ENCODE measurements around the gene EPHB2. TPM values are rescaled to one million over a fixed set of nuclear protein-coding genes. Genes with fewer than 3 reads are reported as not detected.

Gene EPHB2
- total and polyA plus RNA-seq, 2 donors (not counting 1 experiment from before 2014, with no cell fraction given), result 0.07 to 0.39 TPM

DNA sequence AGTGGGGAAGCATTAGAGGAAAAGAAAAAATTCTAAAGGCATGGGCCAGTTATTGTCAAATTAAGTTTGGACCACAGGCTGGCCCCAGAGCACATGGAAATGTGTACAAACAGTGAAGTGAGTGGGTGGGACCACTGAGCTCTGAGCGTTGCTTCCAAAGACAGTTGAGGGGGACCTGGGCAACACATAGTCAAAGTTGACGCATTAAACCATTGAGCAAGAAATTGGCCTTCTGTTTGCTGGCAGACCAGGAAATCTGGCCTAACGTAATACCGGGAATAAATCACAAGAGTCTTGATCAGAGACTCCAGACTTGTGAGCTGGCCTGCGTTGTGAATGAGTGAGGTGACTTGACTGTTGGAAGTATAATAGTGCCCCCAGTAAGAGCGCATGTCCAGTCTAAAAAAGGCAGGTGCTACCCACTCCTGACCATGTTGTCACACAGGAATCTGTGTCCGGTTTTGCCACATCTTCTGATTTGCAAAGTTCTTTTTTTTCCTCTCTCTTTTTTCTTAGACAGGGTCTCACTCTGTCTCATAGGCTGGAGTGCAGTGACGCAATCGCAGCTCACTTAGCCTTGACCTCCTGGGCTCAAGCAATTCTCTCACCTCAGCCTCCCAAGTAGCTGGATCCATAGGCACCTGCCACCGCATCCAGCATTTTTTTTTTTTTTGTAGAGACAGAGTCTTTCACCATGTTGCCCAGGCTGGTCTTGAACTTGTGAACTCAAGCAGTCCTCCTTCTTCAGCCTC lies 10.7 kb downstream of the EPHB2 start:
- H3K27ac Mint-ChIP-seq, result no peak overlapping the region
- no peaks in the 10 kb centered on the region for H3K9me3 Mint-ChIP-seq (ENCODE audit: insufficient read depth)
- no peak overlapping the region for H3K4me3 Mint-ChIP-seq
- ChIA-PET CTCF (interaction anchor here (0.7 kb wide), 1 partner anchor 14 kb away, joined by 3 read pairs; no protein-coding TSS in a partner anchor), POLR2A (no interaction called here)
- H3K9me3 ChIP-seq (ENCODE audit: control extremely low read depth in 1 of 3, control insufficient read depth in 2 of 3, insufficient read depth in 1 of 3, low read length in 2 of 3), result no peaks in the 10 kb centered on the region
- no peaks in the 10 kb centered on the region for H3K4me1 Mint-ChIP-seq
- H2AFZ ChIP-seq (ENCODE audit: insufficient read depth, low read depth, low read length, poor library complexity, severe bottlenecking), result no peak overlapping the region
- H3K27ac ChIP-seq (ENCODE audit: low read length in 2 of 2), result no peak overlapping the region
- H3K4me2 ChIP-seq (replicated peaks; ENCODE audit: low read depth, low read length, poor library complexity, severe bottlenecking), result no peak overlapping the region
- no peaks in the 10 kb centered on the region for H3K4me1 ChIP-seq (ENCODE audit: control insufficient read depth in 2 of 2, insufficient read depth in 2 of 2, low read length in 2 of 2)
- DNase-seq (no peak), ATAC-seq (ENCODE audit: low read depth) (no peak)
- no peaks in the 10 kb centered on the region for H3K79me2 ChIP-seq (ENCODE audit: control insufficient read depth, insufficient read depth, low read length)
- H3K27me3 ChIP-seq (replicated peaks in 1 of 4; ENCODE audit: control extremely low read depth in 1 of 4, control insufficient read depth in 3 of 4, insufficient read depth in 4 of 4, low read length in 3 of 4), result peaks cover 0 to 2% (median 0%) of the 10 kb centered on the region in 4 experiments
- no peaks in the 10 kb centered on the region for H3K36me3 ChIP-seq (replicated peaks in 1 of 2; ENCODE audit: control extremely low read depth in 1 of 2, control insufficient read depth in 1 of 2, extremely low read depth in 1 of 2, insufficient read depth in 2 of 2, low read length in 1 of 2)
- TF ChIP-seq EZH2 (IDR thresholded peaks at IDR 0.05; ENCODE audit: borderline replicate concordance, insufficient read depth, low read depth, low read length, poor library complexity, severe bottlenecking), result no peak
- TF ChIP-seq, protein P1, sequence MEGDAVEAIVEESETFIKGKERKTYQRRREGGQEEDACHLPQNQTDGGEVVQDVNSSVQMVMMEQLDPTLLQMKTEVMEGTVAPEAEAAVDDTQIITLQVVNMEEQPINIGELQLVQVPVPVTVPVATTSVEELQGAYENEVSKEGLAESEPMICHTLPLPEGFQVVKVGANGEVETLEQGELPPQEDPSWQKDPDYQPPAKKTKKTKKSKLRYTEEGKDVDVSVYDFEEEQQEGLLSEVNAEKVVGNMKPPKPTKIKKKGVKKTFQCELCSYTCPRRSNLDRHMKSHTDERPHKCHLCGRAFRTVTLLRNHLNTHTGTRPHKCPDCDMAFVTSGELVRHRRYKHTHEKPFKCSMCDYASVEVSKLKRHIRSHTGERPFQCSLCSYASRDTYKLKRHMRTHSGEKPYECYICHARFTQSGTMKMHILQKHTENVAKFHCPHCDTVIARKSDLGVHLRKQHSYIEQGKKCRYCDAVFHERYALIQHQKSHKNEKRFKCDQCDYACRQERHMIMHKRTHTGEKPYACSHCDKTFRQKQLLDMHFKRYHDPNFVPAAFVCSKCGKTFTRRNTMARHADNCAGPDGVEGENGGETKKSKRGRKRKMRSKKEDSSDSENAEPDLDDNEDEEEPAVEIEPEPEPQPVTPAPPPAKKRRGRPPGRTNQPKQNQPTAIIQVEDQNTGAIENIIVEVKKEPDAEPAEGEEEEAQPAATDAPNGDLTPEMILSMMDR (IDR thresholded peaks at IDR 0.05), result no peak
- H3K27me3 Mint-ChIP-seq, result peaks cover 33% of the 10 kb centered on the region
- no peak overlapping the region for H3K9ac ChIP-seq (ENCODE audit: low read length)
- no peaks in the 10 kb centered on the region for H4K20me1 ChIP-seq (ENCODE audit: control insufficient read depth, insufficient read depth, low read length, poor library complexity, severe bottlenecking)
- no peak overlapping the region for H3K4me3 ChIP-seq (ENCODE audit: control extremely low read depth in 1 of 5, extremely low read depth in 1 of 5, insufficient read depth in 1 of 5, low read depth in 2 of 5, low read length in 4 of 5)
- intact Hi-C loops (cut with micrococcal nuclease), result no loop called here
- 95% methylated on average over 9 of the region's 10 CpGs for WGBS (ENCODE audit: insufficient coverage)

DNA sequence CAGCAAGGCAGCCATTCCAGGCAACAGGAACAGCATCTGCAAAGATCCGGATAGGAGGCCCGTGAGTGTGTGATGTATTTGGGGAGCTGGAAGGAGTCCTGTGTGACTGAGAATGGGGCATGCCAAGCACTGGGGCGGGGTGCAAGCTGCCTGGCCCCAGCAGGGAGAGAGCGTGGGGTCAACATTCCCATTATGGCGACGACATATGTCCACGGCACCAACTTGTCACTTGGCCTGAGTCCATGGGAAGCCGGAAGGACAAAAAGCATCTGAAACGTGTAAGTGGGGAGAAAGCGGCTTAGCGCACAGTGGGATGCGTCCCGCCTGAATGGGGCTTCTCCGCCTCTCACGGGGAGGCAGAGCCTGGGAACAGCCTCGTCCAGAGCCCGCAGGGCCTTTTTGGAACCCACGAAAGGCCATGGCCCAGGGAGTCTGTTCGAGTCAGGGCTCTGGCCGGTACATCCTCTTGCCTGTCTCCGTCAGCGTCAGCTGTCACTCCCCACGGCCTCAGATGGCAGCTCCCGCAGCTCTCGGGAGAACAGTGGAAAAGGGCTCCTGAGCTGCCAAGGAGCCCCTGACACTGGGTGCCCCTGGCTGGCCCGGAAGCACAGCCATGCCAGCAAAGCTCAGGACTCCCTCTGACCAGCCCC lies 12.4 kb downstream of the EPHB2 start:
- CTCF ChIA-PET, result interaction anchor here (1.6 kb wide), 1 partner anchor 18 kb away, joined by 8 read pairs; no protein-coding TSS in a partner anchor
- intact Hi-C loops (cut with micrococcal nuclease), result no loop called here
- 90% methylated on average over 26 of the region's 26 CpGs for WGBS (ENCODE audit: insufficient coverage)

More for the DNA sequence above, 12.4 kb downstream of the EPHB2 start:
- Histone ChIP-seq H3K9me3 (ENCODE audit: control extremely low read depth in 1 of 3, control insufficient read depth in 2 of 3, insufficient read depth in 1 of 3, low read length in 2 of 3) (no peaks in the 10 kb centered on the region), H3K27ac (ENCODE audit: low read length in 2 of 2) (no peak overlapping the region), H3K4me2 (replicated peaks; ENCODE audit: low read depth, low read length, poor library complexity, severe bottlenecking) (no peak overlapping the region), H3K4me1 (ENCODE audit: control insufficient read depth in 2 of 2, insufficient read depth in 2 of 2, low read length in 2 of 2) (no peaks in the 10 kb centered on the region), H3K27me3 (replicated peaks in 1 of 4; ENCODE audit: control extremely low read depth in 1 of 4, control insufficient read depth in 3 of 4, insufficient read depth in 4 of 4, low read length in 3 of 4) (peaks cover 0 to 2% (median 0%) of the 10 kb centered on the region in 4 experiments), H3K9ac (ENCODE audit: low read length) (no peak overlapping the region), H3K36me3 (replicated peaks in 1 of 2; ENCODE audit: control extremely low read depth in 1 of 2, control insufficient read depth in 1 of 2, extremely low read depth in 1 of 2, insufficient read depth in 2 of 2, low read length in 1 of 2) (no peaks in the 10 kb centered on the region), H4K20me1 (ENCODE audit: control insufficient read depth, insufficient read depth, low read length, poor library complexity, severe bottlenecking) (no peaks in the 10 kb centered on the region), H3K4me3 (ENCODE audit: control extremely low read depth in 1 of 5, extremely low read depth in 1 of 5, insufficient read depth in 1 of 5, low read depth in 2 of 5, low read length in 4 of 5) (no peak overlapping the region), H2AFZ (ENCODE audit: insufficient read depth, low read depth, low read length, poor library complexity, severe bottlenecking) (no peak overlapping the region), H3K79me2 (ENCODE audit: control insufficient read depth, insufficient read depth, low read length) (no peaks in the 10 kb centered on the region)
- ATAC-seq (ENCODE audit: low read depth) (no peak), DNase-seq (no peak)
- POLR2A ChIA-PET, result no interaction called here
- H3K9me3 Mint-ChIP-seq (ENCODE audit: insufficient read depth), result no peaks in the 10 kb centered on the region
- peaks cover 32% of the 10 kb centered on the region for H3K27me3 Mint-ChIP-seq
- no peak for TF ChIP-seq EZH2 (IDR thresholded peaks at IDR 0.05; ENCODE audit: borderline replicate concordance, insufficient read depth, low read depth, low read length, poor library complexity, severe bottlenecking)
- TF ChIP-seq, protein P1 (IDR thresholded peaks at IDR 0.05), result no peak
- no peaks in the 10 kb centered on the region for H3K4me1 Mint-ChIP-seq
- H3K4me3 Mint-ChIP-seq, result no peak overlapping the region
- H3K27ac Mint-ChIP-seq, result no peak overlapping the region

Data from B cell (primary cell).